ENCODE results near the gene TNRC18.
"Not testable (repeated sequence)": the region's sequence is repeated elsewhere in the genome, so short reads cannot be mapped to it uniquely, and the experiment has no call there.

The TNRC18 gene

GRCh38 chr7:5309146-5309545 lies 114.5 kb downstream of the TNRC18 start:
- TF ChIP-seq, protein P1, sequence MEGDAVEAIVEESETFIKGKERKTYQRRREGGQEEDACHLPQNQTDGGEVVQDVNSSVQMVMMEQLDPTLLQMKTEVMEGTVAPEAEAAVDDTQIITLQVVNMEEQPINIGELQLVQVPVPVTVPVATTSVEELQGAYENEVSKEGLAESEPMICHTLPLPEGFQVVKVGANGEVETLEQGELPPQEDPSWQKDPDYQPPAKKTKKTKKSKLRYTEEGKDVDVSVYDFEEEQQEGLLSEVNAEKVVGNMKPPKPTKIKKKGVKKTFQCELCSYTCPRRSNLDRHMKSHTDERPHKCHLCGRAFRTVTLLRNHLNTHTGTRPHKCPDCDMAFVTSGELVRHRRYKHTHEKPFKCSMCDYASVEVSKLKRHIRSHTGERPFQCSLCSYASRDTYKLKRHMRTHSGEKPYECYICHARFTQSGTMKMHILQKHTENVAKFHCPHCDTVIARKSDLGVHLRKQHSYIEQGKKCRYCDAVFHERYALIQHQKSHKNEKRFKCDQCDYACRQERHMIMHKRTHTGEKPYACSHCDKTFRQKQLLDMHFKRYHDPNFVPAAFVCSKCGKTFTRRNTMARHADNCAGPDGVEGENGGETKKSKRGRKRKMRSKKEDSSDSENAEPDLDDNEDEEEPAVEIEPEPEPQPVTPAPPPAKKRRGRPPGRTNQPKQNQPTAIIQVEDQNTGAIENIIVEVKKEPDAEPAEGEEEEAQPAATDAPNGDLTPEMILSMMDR (IDR thresholded peaks at IDR 0.05; ENCODE audit: low read depth, low read length, missing control alignments): no peak
- H3K4me3 ChIP-seq (ENCODE audit: low read depth, low read length): no peak overlapping the region
- no peak overlapping the region for H3K27ac ChIP-seq
- H3K27me3 ChIP-seq (replicated peaks): no peaks in the 10 kb centered on the region
- in situ Hi-C loops (cut with HindIII; ENCODE audit: low pct_ligation_motif_present, low sequenced_read_pairs): no loop called here
- no peak for DNase-seq
- peaks cover 25% of the 10 kb centered on the region for H3K36me3 ChIP-seq (replicated peaks)

DNA sequence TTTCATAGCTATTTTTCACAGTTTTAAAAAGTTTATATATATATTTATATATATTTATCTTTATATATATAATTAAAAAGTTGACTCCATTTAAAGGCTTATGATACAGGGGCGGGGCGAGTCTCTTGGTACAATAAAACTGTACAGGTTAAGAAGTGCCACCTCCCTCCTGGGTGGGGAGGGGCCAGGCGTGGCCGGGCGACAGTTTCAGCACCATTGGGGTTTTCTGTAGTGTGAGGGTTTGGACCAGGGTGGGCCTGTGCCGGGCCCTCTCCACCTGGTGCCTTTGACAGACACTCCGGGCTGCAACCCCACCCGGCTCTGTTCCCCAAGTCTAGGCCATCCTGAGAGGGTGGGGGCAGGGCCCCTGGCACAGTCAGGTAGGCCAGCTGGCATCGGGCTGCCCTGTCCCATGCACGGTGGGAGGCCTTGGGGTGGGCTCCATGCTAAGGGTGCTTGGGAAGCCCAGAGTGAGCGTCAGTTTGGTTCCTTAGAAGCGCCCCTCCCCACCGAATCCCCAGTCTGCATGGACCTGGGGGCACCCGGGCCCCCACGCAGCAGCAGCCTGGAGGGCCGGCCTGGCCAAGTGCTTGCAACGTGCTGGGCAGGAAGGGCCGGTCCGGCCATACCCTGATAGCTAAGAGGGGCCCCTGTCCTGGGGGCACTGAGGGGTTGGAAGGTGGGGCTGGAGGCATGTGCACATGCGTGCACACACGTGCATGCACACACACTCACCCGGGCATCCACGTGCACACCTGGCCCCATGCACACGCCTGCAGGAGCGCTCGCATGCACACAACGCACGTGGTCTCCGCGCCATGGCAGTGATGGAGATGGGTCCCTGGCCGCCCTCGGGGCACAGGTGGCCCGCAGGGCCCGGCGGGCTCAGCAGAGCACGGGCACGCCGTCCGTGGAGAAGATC lies 116.2 kb downstream of the TNRC18 start:
- H3K27me3 ChIP-seq (replicated peaks); DNase-seq; H3K27ac ChIP-seq; in situ Hi-C loops (cut with HindIII; ENCODE audit: low pct_ligation_motif_present, low sequenced_read_pairs); H3K4me3 ChIP-seq (ENCODE audit: low read depth, low read length): not testable (repeated sequence)
- peaks cover 18% of the 10 kb centered on the region for H3K36me3 ChIP-seq (replicated peaks)

DNA sequence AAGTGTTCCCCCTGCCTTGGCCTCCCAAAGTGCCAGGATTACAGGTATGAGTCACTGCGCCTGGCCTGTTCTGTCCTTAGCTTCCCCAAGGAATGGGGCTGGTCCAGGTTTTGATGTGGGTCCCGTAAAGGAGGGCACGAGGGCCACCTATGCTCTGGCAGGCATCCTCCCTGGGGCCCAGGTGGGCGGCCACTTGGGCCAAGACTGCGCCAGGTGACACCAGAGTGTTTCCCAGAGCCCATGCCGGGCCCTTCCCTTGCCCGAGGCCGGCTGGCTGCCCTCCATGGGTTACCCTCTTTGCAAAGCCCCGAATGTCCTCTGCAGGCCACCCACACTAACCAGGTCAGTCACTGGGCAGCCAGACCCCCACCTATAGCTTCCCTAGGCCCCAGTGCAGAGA lies 118.6 kb downstream of the TNRC18 start:
- H3K27ac ChIP-seq; H3K36me3 ChIP-seq (replicated peaks); H3K27me3 ChIP-seq (replicated peaks); in situ Hi-C loops (cut with HindIII; ENCODE audit: low pct_ligation_motif_present, low sequenced_read_pairs); H3K4me3 ChIP-seq (ENCODE audit: low read depth, low read length); DNase-seq: not testable (repeated sequence)

- in situ Hi-C loops (cut with HindIII; ENCODE audit: low pct_ligation_motif_present, low sequenced_read_pairs): no loop called here
- no peak overlapping the region for H3K4me3 ChIP-seq (ENCODE audit: low read depth, low read length)
- no peaks in the 10 kb centered on the region for H3K27me3 ChIP-seq (replicated peaks)
- no peak for DNase-seq
- no peak overlapping the region for H3K27ac ChIP-seq
- TF ChIP-seq, protein P1 (IDR thresholded peaks at IDR 0.05; ENCODE audit: low read depth, low read length, missing control alignments): no peak
- H3K36me3 ChIP-seq (replicated peaks): peaks cover 2% of the 10 kb centered on the region
Measured at GRCh38 chr7:5303591-5304505, 119.8 kb downstream of the TNRC18 start.

DNA sequence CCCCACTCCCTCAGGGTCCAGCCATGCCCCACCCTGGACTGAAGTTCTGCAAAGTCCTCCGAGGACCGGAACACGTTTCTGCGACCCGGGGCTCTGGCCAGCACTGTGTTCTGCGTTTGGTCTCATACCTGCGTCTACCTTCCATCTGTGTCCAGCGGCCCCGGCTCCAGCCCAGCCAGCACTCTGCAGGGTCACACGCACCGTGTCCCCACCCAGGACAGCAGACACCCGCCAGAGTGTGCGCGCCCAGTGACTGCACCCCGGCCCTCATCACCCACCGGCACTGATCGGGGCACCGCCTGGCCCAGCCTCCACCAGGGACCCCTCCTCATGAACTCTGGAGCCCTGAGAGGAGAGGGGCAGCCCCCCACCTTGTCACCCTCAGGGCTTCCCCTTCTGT lies 120.6 kb downstream of the TNRC18 start:
- no peak for DNase-seq
- H3K27me3 ChIP-seq (replicated peaks): no peaks in the 10 kb centered on the region
- TF ChIP-seq, protein P1 (IDR thresholded peaks at IDR 0.05; ENCODE audit: low read depth, low read length, missing control alignments): no peak
- no peak overlapping the region for H3K27ac ChIP-seq
- in situ Hi-C loops (cut with HindIII; ENCODE audit: low pct_ligation_motif_present, low sequenced_read_pairs): no loop called here
- H3K36me3 ChIP-seq (replicated peaks): peaks cover 2% of the 10 kb centered on the region
- H3K4me3 ChIP-seq (ENCODE audit: low read depth, low read length): no peak overlapping the region

- Histone ChIP-seq H3K27me3 (replicated peaks) (no peaks in the 10 kb centered on the region), H3K27ac (no peak overlapping the region), H3K4me3 (ENCODE audit: low read depth, low read length) (no peak overlapping the region), H3K36me3 (replicated peaks) (peaks cover under 1% of the 10 kb centered on the region)
- in situ Hi-C loops (cut with HindIII; ENCODE audit: low pct_ligation_motif_present, low sequenced_read_pairs): no loop called here
- DNase-seq: no peak
- TF ChIP-seq, protein P1 (IDR thresholded peaks at IDR 0.05; ENCODE audit: low read depth, low read length, missing control alignments): no peak
Measured at GRCh38 chr7:5302577-5302976, 121.1 kb downstream of the TNRC18 start.

Data from brain microvascular endothelial cell (primary cell).